Panc1 (cell line): ENCODE measurements around the gene CEP128. TPM values are rescaled to one million over a fixed set of nuclear protein-coding genes. Genes with fewer than 3 reads are reported as not detected.

ENCODE experiments used
- ATAC-seq: fragments of 200-7000 bp; cut with Tn5 transposase; 2 replicates; pipeline ENCODE4 v1.9.1; 2020; ENCODE audit warnings: mild to moderate bottlenecking, moderate library complexity
- BruUV-seq: library from RNA; stranded (reverse); fragments of 400-500 nt; replicated peaks from 2 replicates; lab custom pipeline; 2021; lab: Mats Ljungman, UMichigan
- CTCF ChIA-PET: fragments of 300-600 bp; sonication (Branson Sonifier 250); formaldehyde crosslinking; loops from one replicate; lab custom pipeline; 2022; ENCODE audit warnings: antibody characterized with exemption; lab: Charles Lee
- POLR2A ChIA-PET: fragments of 300-600 bp; sonication (Branson Sonifier 250); formaldehyde crosslinking; loops from one replicate; lab custom pipeline; 2022; ENCODE audit warnings: antibody characterized with exemption; lab: Charles Lee
- DNase-seq: peaks from one replicate; pipeline ENCODE4 v3.0.0-alpha.2; 2010; ENCODE audit warnings: low read depth, low spot score
- H3K27ac ChIP-seq: 2 replicates; pipeline ENCODE4 v1.5.1; 2011; ENCODE audit warnings: mild to moderate bottlenecking, low read length, inconsistent platforms
- H3K27me3 ChIP-seq: fragments of 200-500 bp; sonication (Bioruptor generic); 2 replicates; pipeline ENCODE4 v1.6.0; 2014; ENCODE audit warnings: low read length, inconsistent platforms; ENCODE audit not compliant: control insufficient read depth, insufficient read depth
- H3K36me3 ChIP-seq: fragments of 200-500 bp; sonication (Bioruptor generic); 2 replicates; pipeline ENCODE4 v1.5.1; 2014; ENCODE audit warnings: inconsistent platforms, mild to moderate bottlenecking, low read length, moderate library complexity; ENCODE audit not compliant: control insufficient read depth, insufficient read depth
- H3K4me1 ChIP-seq: 2 replicates; pipeline ENCODE4 v1.5.1; 2011; ENCODE audit warnings: inconsistent platforms, mild to moderate bottlenecking, low read length, moderate library complexity; ENCODE audit not compliant: control insufficient read depth, insufficient read depth
- H3K4me3 ChIP-seq, 2 experiments: 2 replicates each; pipeline ENCODE4 v1.5.1; 2011 to 2012; ENCODE audit warnings: low read depth in 2 of 2, low read length in 2 of 2, mild to moderate bottlenecking in 2 of 2, inconsistent platforms in 1 of 2, moderate library complexity in 1 of 2
- H3K9me3 ChIP-seq: fragments of 200-500 bp; sonication (Bioruptor generic); 2 replicates; pipeline ENCODE4 v1.5.1; 2014; ENCODE audit warnings: low read depth, mild to moderate bottlenecking, inconsistent platforms, low read length, moderate library complexity; ENCODE audit not compliant: control insufficient read depth, insufficient read depth
- CTCF ChIP-seq: fragments of 450-650 bp; IDR thresholded peaks from 2 replicates; pipeline ENCODE4 v1.5.1; 2017; ENCODE audit warnings: mild to moderate bottlenecking
- POLR2AphosphoS5 ChIP-seq: IDR thresholded peaks from 2 replicates; pipeline ENCODE4 v1.6.1; 2012; ENCODE audit warnings: mild to moderate bottlenecking, low read depth, low read length, moderate library complexity
- REST ChIP-seq, 2 experiments: IDR thresholded peaks; 2 replicates each; pipeline ENCODE4 v1.6.1; 2011 to 2012; ENCODE audit warnings: low read depth in 2 of 2, control low read depth in 1 of 2, low read length in 1 of 2, mild to moderate bottlenecking in 1 of 2, moderate library complexity in 1 of 2; ENCODE audit not compliant: insufficient read depth in 1 of 2
- SIN3A ChIP-seq: IDR thresholded peaks from 2 replicates; pipeline ENCODE4 v1.6.1; 2012; ENCODE audit warnings: low read depth, mild to moderate bottlenecking, low read length, moderate library complexity, borderline replicate concordance; ENCODE audit not compliant: insufficient read depth
- TCF7L2 ChIP-seq: IDR thresholded peaks from 2 replicates; pipeline ENCODE4 v1.6.1; 2011; ENCODE audit warnings: mild to moderate bottlenecking, low read depth, low read length, inconsistent platforms
- in situ Hi-C: cut with HindIII; loops from 2 replicates; pipeline ENCODE4 v1.10.0; 2016; ENCODE audit warnings: low sequenced_read_pairs, low pct_unique_long_range_greater_than_20kb
- intact Hi-C: fragments of 100-400 bp; cut with micrococcal nuclease; formaldehyde crosslinking; loops from one replicate; pipeline ENCODE4 v1.10.0; 2022; ENCODE audit not compliant: unreplicated experiment
- total RNA-seq: library from RNA; stranded (reverse); gene quantifications from one replicate; pipeline ENCODE4 v1.2.1, GENCODE V29; 2021; ENCODE audit not compliant: unreplicated experiment

Gene CEP128
- total RNA-seq, 1 experiment from 2014 or later: 9.3 TPM

GRCh38 chr14:80504781-80505180 lies 436.8 kb downstream of the CEP128 start:
- Histone ChIP-seq H3K4me1 (no peaks in the 10 kb centered on the region), H3K9me3 (no peaks in the 10 kb centered on the region), H3K27ac (no peak overlapping the region), H3K27me3 (no peaks in the 10 kb centered on the region), H3K36me3 (no peaks in the 10 kb centered on the region), H3K4me3 (no peak overlapping the region)
- no TSS peak for BruUV-seq
- intact Hi-C loops (no loop called here), in situ Hi-C loops (no loop called here)
- TF ChIP-seq TCF7L2 (no peak), REST (IDR thresholded peaks at IDR 0.05; ENCODE audit: insufficient read depth in 1 of 2, low read depth in 2 of 2, low read length in 1 of 2) (no peak), SIN3A (no peak)
- DNase-seq: no peak
- no peak for ATAC-seq
- ChIA-PET POLR2A (no interaction called here), CTCF (no interaction called here)

GRCh38 chr14:80498533-80498932 lies 443.0 kb downstream of the CEP128 start:
- H3K4me1 ChIP-seq: no peaks in the 10 kb centered on the region
- BruUV-seq: no TSS peak
- no peaks in the 10 kb centered on the region for H3K27me3 ChIP-seq
- H3K27ac ChIP-seq: no peak overlapping the region
- ATAC-seq (no peak), DNase-seq (no peak)
- H3K9me3 ChIP-seq: no peaks in the 10 kb centered on the region
- ChIA-PET CTCF (no interaction called here), POLR2A (no interaction called here)
- intact Hi-C loops (no loop called here), in situ Hi-C loops (no loop called here)
- no peak overlapping the region for H3K4me3 ChIP-seq
- TF ChIP-seq SIN3A (no peak), CTCF (no peak), TCF7L2 (no peak), POLR2AphosphoS5 (no peak), REST (IDR thresholded peaks at IDR 0.05; ENCODE audit: insufficient read depth in 1 of 2, low read depth in 2 of 2, low read length in 1 of 2) (no peak)
- H3K36me3 ChIP-seq: no peaks in the 10 kb centered on the region
